Measurements from ENCODE around the gene FAAP100.

DNA sequence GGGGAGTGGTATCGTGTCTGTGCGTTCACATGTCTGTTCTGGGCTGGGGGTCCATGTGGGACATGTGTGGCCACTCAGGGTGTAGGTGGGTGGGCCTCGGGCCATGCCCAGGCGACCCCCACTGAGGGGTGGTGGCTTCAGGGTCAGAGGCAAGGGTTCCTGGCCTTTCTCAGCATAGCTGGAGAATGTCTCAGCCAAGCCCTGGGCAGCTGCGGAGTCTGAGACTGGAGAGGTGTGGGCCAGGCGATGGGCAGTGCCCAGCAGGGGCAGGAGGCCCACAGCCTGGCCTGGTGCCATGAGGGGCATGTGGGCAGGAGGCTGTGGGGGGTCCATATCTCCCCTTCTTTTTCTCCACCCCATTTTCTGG is 22.7 kb downstream of the FAAP100 start:
- TF ChIP-seq POLR2A (IDR thresholded peaks at IDR 0.05; ENCODE audit: low read depth, low read length) (no peak), POLR2AphosphoS5 (IDR thresholded peaks at IDR 0.05; ENCODE audit: low read depth, low read length) (no peak)
